ENCODE measurements around the gene MYCBP.
A peak's percentile ranks its signal among the peaks of the same experiment; 100 is the strongest.

Gene MYCBP

GRCh38 chr1:38896169-38896568 lies 23.0 kb upstream of the MYCBP start:
- TF ChIP-seq CTCF (IDR thresholded peaks at IDR 0.05; ENCODE audit: low read depth, low read length), result no peak
- no peak for DNase-seq
- Histone ChIP-seq H3K4me1 (no peaks in the 10 kb centered on the region), H3K36me3 (no peaks in the 10 kb centered on the region), H3K9me3 (no peaks in the 10 kb centered on the region), H3K27me3 (no peaks in the 10 kb centered on the region), H3K4me3 (ENCODE audit: low read depth, low read length) (no peak overlapping the region)

- no peak overlapping the region for H3K4me3 ChIP-seq (ENCODE audit: low read depth, low read length)
- TF ChIP-seq CTCF (IDR thresholded peaks at IDR 0.05; ENCODE audit: low read depth, low read length), result no peak
- no peak for DNase-seq
Measured at GRCh38 chr1:38892976-38893375, 19.8 kb upstream of the MYCBP start.

GRCh38 chr1:38891753-38892152 lies 18.6 kb upstream of the MYCBP start:
- H3K9me3 ChIP-seq, result no peaks in the 10 kb centered on the region
- H3K4me3 ChIP-seq (ENCODE audit: low read depth, low read length), result no peak overlapping the region
- no peak for DNase-seq
- no peaks in the 10 kb centered on the region for H3K27me3 ChIP-seq
- TF ChIP-seq CTCF (IDR thresholded peaks at IDR 0.05; ENCODE audit: low read depth, low read length), result 0 out of 2 replicates have a peak, but pooled peaks have one; percentile 6
- no peaks in the 10 kb centered on the region for H3K36me3 ChIP-seq
- no peaks in the 10 kb centered on the region for H3K4me1 ChIP-seq

More at GRCh38 chr1:38892976-38893375, 19.8 kb upstream of the MYCBP start:
- Histone ChIP-seq H3K27me3 (no peaks in the 10 kb centered on the region), H3K4me1 (no peaks in the 10 kb centered on the region), H3K9me3 (no peaks in the 10 kb centered on the region), H3K36me3 (no peaks in the 10 kb centered on the region)

- no peaks in the 10 kb centered on the region for H3K27me3 ChIP-seq
- no peaks in the 10 kb centered on the region for H3K9me3 ChIP-seq
- no peak for TF ChIP-seq CTCF (IDR thresholded peaks at IDR 0.05; ENCODE audit: low read depth, low read length)
- no peak overlapping the region for H3K4me3 ChIP-seq (ENCODE audit: low read depth, low read length)
- H3K36me3 ChIP-seq, result no peaks in the 10 kb centered on the region
- no peak for DNase-seq
- no peaks in the 10 kb centered on the region for H3K4me1 ChIP-seq
Measured at GRCh38 chr1:38889589-38889988, 16.4 kb upstream of the MYCBP start.

GRCh38 chr1:38888423-38889333 lies 15.5 kb upstream of the MYCBP start:
- H3K9me3 ChIP-seq, result no peaks in the 10 kb centered on the region

More at GRCh38 chr1:38888423-38889333, 15.5 kb upstream of the MYCBP start:
- DNase-seq, result no peak
- H3K4me1 ChIP-seq, result no peaks in the 10 kb centered on the region
- TF ChIP-seq CTCF (IDR thresholded peaks at IDR 0.05; ENCODE audit: low read depth, low read length), result no peak
- H3K27me3 ChIP-seq, result no peaks in the 10 kb centered on the region
- H3K36me3 ChIP-seq, result no peaks in the 10 kb centered on the region
- H3K4me3 ChIP-seq (ENCODE audit: low read depth, low read length), result no peak overlapping the region

All from BE2C (cell line).